ENCODE data around the gene PSORS1C1.
A peak's percentile ranks its signal among the peaks of the same experiment; 100 is the strongest.

The PSORS1C1 gene

DNA sequence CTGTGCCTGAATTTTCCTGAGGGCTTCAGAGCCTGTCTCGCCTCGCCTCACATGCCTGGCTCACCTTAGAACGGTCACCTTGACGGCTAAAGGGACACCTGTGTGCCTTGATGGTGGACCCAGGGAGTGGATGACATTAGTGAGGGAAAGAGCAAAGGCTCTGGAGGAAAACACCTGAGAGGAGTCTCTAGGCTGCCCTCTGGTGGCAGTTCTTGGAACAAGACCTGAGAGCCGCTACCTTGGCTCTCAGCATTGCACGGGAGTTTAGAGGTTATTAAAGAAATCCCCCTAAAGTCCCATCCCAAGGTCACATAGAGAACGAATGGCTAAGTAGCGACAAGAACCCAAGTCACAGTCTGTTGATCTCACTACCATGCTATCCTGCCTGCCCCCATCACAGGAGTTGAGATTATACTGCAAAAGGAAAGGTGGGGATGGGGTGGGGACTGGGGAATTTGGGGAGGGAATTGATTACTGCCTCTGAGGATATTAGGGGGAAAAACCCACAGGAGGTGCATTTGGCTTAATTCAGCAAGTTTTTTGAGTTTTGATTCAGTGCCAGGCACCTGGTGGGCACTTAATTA is 13.6 kb downstream of the PSORS1C1 start:
- peak; percentile 92 for DNase-seq

DNA sequence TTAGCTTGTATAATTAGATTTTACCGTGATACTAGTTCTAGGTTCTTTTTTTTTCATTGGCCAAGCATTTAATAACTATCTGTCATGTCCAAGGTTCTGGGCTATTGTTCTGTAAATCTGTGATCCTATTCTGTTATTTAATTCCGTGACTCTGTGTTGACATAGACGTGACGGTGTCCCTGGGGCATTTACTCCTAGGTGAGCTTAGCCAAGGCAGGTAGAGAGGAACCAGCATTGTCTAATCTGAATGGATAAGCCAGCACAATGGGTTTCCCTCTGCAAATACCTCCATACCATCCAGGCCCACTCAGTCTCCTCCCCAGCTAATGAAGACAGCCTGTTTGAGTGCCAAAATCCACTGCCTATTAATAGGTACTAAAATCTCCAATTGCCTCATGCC is 14.5 kb downstream of the PSORS1C1 start:
- DNase-seq = no peak

DNA sequence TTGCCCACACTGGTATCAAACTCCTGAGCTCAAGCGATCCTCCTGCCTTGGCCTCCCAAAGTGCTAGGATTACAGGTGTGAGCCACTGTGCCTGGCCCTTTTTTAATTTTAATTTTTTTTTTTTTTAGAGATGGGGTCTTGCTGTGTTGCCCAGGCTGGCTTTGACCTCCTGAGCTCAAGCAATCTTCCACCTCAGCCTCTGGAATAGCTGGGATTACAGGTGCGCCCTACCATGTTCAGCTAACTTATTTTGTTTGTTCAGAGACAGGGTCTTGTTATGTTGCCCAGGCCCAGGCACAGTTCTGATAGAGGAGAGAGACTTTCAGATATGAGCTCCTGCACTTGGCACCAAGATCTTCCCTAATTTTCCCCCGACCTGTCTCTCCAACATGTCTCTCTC is 16.2 kb downstream of the PSORS1C1 start:
- DNase-seq = no peak

DNA sequence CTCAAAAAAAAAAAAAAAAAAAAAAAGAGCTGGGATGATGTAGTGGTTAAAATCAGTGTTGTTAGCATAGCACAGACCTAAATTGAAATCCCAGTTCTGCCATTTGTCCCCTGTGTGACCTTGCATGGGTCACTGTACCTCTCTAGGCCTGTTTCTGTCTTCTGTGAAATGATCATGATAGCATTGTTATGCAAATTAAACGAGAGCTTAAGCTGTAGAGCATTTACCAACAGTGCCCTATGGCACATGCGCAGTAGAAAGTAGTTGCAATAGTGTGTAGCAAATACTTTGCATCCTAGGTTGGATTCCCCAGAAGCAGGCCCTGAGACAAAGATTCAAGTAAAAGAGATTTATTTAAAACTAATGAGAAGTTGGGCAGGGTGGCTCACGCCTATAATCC is 17.0 kb downstream of the PSORS1C1 start:
- DNase-seq = no peak

DNA sequence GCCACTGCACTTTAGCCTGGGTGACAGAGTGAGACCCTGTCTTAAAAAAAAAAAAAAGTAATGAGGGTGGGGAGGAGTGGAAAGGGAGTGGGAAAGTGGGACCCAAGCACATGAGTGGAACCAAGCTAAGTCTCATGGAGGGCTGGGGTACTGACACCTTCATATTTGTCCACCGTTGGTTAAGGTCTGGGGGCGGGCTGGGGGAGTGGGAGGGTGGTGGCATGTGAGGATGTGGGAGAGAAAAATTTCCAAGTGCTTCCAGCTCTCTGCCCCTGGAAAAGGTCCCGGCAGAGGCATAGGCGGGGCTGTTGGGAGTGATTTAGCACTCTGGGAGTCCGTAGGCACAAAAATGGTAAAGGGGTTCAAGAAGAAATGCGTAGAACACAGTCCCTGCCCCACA is 18.2 kb downstream of the PSORS1C1 start:
- no peak for DNase-seq

DNA sequence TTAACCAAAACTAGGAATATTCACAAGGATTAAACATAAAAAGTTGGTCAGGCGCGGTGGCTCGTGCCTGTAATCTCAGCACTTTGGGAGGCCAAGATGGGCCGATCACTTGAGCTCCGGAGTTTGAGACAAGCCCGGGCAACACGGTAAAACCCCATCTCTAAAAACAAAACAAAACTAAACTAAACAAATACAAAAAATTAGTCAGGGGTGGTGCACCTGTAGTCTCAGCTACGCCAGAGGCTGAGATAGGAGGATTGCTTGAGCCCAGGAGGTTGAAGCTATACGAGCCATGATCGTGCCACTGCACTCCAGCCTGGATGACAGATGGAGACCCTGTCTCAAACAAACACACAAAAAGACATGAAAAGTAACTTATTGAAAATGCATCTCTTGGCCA is 21.1 kb downstream of the PSORS1C1 start:
- DNase-seq = no peak

DNA sequence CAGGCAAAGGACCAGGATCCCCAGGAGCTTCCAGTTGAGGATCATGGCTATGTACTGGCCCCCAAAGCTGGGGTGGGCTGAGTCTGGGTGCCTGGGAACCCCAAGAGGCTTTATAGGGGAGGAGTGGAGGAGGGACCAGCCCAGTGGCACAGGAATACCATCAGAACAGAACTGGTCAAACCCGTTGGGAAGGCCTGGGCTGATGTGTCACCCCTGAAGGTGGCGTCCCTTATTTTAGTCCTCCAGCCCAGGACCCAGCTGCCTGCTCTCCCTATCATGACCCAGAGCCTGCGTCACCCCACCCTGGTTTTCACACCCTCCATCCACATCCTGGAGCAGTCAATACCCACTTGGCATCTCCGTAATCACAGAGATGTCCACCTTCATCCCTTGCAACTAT is 24.4 kb downstream of the PSORS1C1 start, which contains the start of gene PSORS1C2:
PSORS1C2 (minus strand) TSS at position 85 of the 400 bp plus-strand sequence; CDS start at position 45, 40 bp downstream.
- no peak for DNase-seq

DNA sequence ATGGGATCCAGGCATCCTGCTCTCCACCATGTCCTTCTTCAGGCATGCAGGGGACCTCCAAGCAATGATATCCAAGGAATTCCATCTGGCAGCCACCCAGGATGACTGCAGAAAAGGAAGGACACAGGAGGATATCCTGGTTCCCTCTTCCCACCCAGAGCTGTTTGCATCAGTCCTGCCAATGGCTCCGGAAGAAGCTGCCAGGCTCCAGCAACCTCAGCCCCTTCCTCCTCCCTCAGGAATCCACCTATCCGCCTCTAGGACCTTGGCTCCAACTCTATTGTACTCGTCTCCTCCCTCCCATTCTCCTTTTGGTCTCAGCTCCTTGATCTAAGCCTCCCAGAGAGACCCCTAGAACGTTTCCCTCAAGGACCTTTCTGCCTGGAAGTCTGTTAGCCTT is 25.0 kb downstream of the PSORS1C1 start:
- no peak for DNase-seq

DNA sequence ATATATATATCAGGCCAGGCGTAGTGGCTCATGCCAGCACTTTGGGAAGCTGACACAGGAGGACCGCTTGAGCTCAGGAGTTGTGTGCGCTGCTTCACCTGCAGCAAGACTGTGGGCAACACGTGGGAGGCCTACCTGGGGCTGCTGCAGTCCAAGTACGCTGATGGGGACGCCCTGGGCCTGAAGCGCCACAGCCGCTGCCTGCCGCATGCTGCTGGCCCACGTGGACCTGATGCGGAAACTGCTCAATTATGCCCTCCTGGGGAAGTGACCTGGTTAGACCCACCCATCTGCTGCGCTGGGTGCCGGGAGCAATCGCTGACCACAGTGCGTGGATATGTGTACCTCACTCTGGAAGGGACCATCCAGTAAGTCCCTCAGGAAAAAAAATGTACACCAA is 26.0 kb downstream of the PSORS1C1 start:
- no peak for DNase-seq

DNA sequence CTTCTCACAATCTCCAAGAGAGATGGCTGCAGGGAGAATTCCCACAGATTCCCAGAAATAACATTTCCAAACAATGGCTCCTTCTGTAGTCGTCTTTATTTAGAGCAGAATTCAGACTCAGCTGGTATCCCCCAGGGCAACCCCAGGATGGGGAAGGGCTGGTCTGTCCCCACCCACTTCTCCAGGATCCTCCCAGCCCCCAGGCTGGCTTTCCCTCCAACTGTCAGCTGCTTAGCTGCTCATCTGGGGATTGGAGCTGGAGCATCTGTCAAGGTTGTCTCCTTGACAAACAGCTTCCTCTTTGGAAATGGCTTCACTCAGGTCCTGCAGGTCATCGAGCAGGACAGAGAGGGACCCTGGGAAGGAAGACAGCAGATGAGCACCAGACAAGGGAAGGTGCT is 27.8 kb downstream of the PSORS1C1 start:
- DNase-seq = no peak

DNA sequence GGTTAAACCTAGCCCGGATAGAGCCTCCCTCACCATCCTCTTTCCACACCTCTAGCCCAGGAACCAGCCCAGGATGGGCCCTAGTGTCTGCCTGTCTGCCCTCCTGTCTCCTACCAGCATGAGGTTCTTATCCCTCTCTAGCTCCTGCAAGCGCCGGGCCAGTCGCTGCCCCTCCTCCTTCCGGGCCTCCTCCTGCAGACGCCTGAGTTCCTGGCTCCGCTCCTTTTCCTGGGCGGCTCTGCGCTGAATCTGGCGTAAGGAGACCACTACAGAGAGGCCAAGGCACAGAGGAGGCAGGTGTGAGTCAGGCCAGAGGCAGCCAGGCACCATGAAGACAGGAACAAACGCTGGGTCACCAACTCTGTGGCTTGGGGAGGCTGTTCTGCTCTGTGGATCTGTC is 28.5 kb downstream of the PSORS1C1 start:
- no peak for DNase-seq

DNA sequence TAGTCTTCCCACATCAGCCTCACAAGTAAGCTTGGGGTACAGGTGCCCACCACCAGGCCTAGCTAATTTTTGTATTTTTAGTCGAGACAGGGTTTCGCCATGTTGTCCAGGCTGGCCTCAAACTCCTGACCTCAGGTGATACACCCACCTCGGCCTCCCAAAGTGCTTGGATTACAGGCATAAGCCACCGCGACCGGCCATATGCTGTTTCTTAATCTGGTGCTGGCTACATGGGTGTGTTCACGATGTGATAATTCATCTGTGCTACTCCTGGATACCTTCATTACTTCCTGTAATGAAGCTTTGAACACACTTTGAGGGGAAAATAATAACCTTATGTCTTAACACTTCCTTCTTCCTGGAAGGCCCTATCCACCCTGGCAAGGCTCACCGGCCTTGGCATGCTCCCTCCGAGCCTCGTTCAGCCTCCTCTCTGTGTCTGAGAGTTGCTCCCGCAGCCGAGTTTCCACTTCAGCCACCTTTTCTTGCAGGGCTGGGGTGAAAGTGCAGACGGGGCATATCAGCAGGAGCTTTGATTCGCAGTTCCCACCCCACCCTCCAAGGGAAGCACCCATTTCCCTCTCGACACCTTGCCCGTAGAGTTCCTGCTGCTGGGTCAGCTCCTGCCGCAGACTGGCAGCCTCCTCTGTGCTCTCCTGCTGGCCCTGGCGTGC is 29.8 kb downstream of the PSORS1C1 start:
- DNase-seq = no peak

DNA sequence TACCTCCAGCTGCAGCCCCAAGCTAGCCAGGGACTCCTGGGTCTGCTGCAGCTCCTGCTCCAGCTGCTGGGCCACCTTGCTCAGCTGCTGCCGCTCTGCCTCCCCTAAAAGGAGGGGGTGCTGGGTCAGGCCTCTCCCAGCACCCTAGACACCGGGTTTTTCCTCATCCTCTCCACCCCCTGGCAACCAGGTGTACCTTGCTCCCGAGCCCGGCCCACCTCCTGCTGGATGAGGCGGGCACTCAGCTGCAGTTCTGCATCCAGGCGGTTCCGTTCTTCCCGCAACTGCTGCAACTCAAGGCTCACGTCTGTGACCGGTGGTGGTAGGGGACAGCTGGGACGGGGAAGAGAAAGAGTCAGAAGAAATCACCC is 30.4 kb downstream of the PSORS1C1 start:
- DNase-seq = no peak

DNA sequence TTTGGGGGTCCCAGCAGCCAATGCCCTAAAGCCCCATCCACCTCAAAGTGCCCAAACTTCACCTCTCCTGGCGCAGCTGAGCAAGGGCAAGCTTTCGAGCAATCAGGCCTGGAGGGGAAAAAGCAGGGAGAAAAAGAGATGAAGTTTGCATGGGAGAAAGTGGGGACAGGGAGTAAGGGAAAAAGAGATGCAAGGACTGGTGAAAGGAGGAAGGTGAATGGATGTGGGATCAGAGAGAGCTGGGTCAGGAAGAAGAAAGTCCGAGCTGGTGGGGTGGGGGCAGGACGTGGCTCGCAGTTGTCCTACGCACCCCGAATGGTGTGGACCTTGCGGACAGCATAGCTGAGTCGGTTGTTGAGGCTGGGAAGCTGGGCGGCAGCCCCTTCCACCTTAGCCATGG is 30.8 kb downstream of the PSORS1C1 start:
- DNase-seq = no peak

DNA sequence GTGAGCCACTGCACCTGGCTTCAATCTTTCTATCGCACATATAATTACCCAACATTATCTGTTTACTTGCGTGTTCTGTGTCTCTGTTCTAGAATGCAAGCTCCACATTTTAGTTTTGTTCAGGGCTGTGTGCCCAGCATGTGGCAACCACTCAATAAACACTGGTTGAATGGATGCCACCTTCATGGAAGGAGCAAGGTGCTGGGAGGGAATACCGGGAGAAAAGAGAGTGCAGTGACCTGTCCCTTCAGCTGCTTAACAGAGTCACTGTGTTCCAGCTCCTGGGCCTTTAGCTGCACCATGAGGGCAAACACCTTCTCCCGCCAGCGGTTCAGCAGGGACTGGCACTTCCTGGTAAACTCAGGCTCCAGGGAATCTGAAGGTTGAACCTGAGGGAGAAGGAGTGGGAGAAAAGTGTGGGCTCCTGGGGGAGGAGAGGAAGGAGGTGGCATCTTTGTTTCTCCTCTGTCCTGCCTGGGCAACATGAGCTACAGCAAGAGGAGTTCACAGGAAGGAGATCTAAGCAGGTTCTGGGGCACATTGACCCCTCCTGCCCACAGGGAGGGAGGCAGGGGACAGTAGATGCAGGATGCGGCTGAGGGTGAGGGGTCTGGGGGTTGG is 35.3 kb downstream of the PSORS1C1 start:
- no peak for DNase-seq

DNA sequence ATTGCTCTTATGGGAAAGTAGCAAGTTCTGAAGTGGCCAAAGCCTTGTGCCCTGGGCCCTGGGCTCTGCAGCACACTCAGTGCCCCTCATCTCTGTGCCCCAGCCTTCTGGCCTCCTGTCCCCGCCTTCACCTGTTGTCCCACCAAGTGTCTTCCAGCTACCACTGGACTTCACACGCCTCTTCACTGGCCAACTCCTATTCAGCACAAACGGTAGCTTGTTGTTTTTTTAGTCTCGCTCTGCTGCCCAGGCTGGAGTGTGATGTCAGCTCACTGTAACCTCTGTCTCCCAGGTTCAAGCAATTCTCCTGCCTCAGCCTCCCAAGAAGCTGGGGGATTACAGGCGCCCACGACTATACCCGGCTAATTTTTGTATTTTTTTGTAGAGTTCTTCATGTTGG is 38.2 kb downstream of the PSORS1C1 start:
- DNase-seq = no peak

DNA sequence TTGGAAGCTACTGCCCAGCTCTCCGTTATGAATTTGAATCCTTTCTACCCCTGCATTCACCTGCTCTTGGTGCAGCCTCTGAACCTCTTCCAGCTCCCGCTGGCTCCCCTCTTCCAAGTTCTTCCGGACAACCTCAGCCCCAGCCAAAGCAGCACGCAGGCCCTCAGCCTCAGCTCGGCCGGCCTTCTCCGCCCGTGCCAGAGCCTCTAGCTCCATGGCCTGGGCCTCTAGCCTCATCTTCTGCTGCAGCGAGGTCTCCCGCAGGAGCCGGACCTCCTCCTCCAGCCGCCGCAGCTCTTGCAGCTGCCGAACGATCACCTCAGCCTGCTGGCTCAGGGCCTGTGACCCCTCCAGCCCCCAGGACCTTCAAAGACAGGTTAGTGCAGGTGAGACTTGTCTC is 39.8 kb downstream of the PSORS1C1 start:
- DNase-seq = no peak

DNA sequence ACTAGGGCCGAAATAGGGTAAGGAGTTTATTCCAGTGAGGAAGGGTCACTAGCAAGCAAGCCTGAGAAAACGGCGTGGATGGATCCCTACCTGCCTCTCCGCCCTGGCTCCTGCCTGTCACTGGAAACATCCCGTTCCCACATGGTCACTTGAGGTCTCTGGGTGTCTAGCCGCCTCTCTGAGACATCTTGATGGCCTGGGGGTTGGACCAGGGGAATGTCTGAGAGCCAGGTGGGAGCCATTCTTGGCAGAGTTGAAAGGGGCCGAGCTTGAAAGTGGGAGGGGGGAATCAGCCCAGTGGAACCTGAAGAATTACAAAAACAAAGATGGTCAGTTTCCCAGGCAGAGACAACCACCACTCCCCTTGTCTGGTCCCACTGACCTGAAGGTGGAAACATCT is 42.0 kb downstream of the PSORS1C1 start:
- DNase-seq = no peak

DNA sequence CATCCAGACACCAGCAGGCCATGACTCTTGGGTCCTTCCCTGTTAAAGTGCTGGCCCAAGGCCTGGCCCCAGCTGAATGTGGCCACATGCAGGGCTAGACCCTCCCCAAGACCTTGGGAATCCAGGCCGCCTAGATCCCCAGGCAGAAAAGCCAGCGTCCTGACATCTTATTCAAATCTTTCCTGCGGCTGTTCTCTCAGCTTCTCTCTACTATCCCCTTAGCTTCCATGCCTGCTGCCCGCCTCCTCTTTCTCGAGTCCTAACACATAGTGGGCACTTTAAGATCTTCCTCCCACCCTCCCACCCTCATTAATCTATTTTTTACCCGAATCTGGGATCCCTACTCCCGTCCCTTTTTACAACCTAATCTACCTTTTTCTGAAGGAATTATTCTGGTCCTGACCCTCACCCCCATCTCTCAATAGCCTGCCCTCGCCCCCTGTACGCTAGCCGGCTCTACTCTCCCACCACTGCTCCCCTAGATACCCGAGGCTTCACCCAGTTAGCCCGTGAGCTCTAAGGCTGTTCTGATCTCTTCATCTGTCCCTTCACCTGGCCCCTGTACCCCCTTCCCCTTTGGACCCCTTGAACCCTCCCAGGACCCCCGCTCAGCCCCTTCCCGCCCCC is 43.0 kb downstream of the PSORS1C1 start, which contains the start of gene CCHCR1:
CCHCR1 (minus strand) TSS at position 290 of the 627 bp plus-strand sequence; CDS start at position 88, 202 bp downstream.
- DNase-seq = no peak

DNA sequence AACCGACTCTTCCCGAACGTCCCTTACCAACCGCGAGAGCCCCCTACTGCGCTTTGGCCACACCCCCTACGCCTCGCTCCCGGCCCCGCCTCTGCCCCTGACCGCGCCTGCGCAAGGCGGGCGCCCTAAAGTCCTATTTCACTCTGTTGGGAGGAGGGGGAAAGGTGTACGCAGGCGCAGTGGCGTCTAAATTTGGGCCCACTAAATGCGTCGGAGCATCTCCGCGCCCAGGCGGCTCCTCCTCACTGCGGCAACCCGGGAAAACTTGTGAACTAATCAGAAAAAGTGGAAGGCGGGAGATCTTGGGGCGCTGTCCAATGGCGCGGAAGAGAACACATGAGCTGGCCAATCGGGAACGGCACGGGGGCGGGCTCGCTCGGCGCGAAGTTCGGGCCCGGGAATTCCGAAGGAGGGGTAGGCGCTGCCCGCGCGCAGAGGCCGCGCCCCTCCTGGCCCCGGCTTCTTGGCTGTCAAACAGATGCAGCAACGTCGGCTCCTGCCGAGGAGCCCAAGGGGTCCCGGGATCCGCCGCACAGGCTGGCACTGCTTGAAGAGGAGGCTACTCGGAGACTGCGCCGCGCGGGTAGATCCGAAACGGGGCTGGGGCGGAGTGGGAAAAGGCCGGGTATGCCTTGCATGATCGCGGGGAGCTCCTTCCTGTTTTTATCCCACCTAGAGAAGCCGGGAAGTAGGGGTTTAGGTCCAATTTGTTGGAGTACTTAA is 43.7 kb downstream of the PSORS1C1 start, which contains the start of gene TCF19:
TCF19 (plus strand) TSS at position 450 of the 723 bp plus-strand sequence. CDS start 881 bp downstream, outside the sequence.
- peak; percentile 99 for DNase-seq

DNA sequence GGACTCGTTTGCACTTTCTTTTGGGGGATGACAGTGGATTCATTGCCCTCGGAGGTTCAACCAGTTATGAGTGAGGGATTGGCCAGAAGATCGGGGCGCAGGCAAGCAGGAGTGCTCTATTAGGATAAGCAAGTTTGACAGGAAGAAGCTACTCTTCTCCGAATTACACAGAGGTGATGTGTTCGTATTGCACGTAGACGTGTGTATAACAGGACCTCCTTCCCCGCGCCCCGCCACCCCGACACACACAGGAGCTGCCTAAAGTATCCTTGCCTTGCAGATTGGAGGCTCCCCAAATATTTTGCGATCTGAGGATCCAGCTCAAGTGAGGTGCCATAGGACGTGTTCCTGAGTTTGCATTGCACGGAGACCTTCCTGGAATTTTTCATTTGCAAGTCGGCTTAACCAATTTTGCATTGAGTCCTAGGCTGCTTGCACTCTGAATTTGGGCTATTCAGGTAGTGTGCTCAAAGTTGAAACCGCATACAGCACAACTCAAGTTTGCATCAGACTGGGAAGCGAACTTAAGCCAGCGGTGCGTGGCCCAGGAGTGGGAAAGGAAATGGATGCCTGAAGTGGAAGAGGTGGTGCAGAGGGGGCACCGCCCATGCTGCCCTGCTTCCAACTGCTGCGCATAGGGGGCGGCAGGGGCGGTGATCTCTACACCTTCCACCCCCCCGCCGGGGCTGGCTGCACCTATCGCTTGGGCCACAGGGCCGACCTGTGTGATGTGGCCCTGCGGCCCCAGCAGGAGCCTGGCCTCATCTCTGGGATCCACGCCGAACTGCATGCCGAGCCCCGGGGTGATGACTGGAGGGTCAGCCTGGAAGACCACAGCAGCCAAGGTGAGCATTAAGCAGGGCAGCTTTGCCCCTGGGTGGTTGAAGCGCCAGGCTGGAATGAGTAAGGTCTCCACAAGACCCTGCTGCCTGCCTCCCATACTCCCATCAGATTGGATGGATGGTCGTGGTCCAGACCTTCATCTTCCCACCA is 44.6 kb downstream of the PSORS1C1 start:
- DNase-seq = peak; percentile 67

Measured in activated CD8-positive, alpha-beta memory T cell treated with anti-CD3 and anti-CD28 coated beads for 24 hours (primary cell).